Measurements from ENCODE around the gene TYW3.

DNA sequence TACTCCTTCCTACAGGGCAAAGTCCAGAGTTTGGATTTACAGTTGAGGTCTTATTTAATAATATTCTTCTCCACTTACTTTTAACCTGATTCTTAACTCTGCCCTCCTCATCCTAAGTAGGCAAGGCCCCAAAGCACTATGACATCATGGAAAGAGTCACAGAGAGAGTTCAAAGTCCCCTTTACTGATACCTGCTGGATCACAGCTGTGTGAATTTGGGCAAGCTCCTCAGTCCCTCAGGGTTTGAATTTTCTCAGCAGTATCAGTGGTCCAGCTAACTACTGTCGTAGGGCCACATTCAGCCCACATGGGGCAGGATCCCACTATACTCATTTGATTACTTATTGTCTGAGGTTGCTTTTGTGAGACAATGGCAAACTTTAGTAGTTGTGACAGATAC lies 16.0 kb downstream of the TYW3 start:
- TF ChIP-seq, protein P1, sequence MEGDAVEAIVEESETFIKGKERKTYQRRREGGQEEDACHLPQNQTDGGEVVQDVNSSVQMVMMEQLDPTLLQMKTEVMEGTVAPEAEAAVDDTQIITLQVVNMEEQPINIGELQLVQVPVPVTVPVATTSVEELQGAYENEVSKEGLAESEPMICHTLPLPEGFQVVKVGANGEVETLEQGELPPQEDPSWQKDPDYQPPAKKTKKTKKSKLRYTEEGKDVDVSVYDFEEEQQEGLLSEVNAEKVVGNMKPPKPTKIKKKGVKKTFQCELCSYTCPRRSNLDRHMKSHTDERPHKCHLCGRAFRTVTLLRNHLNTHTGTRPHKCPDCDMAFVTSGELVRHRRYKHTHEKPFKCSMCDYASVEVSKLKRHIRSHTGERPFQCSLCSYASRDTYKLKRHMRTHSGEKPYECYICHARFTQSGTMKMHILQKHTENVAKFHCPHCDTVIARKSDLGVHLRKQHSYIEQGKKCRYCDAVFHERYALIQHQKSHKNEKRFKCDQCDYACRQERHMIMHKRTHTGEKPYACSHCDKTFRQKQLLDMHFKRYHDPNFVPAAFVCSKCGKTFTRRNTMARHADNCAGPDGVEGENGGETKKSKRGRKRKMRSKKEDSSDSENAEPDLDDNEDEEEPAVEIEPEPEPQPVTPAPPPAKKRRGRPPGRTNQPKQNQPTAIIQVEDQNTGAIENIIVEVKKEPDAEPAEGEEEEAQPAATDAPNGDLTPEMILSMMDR (IDR thresholded peaks at IDR 0.05): no peak
- TF ChIP-seq POLR2AphosphoS5 (IDR thresholded peaks at IDR 0.05; ENCODE audit: insufficient read depth in 1 of 2, low read depth in 1 of 2) (no peak), POLR2A (IDR thresholded peaks at IDR 0.05) (no peak)
